MM.1S (cell line): ENCODE data around the gene FOXN3.

ENCODE experiments used
- EZH2phosphoT487 ChIP-seq: fragments of 300-600 bp; sonication (generic); IDR thresholded peaks from 2 replicates; pipeline ENCODE4 v1.6.1; 2018; ENCODE audit warnings: antibody characterized with exemption, low read length
- TF ChIP-seq, protein P1 (sequence below): fragments of 300-600 bp; sonication (generic); IDR thresholded peaks from 2 replicates; pipeline ENCODE4 v1.5.1; 2016; ENCODE audit warnings: antibody characterized with exemption, low read length, mixed read lengths

DNA sequence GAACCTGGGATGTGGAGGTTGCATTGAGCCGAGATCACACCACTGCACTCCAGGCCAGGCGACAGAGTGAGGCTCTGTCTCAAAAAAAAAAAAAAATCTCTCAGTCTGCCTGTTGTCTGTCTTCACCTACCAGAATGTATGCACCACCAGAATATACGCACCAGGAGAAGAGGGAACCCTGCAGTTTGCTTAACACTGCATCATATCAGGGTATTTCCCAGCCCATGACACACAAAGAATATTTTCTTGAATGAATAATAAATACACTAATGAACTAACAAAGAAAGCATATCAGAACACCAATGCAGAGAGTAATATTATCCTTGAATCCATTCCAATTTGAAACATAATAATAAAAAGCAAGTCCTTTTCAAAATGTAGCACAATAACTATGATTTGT, 44.2 kb upstream of the FOXN3 start:
- TF ChIP-seq, protein P1, sequence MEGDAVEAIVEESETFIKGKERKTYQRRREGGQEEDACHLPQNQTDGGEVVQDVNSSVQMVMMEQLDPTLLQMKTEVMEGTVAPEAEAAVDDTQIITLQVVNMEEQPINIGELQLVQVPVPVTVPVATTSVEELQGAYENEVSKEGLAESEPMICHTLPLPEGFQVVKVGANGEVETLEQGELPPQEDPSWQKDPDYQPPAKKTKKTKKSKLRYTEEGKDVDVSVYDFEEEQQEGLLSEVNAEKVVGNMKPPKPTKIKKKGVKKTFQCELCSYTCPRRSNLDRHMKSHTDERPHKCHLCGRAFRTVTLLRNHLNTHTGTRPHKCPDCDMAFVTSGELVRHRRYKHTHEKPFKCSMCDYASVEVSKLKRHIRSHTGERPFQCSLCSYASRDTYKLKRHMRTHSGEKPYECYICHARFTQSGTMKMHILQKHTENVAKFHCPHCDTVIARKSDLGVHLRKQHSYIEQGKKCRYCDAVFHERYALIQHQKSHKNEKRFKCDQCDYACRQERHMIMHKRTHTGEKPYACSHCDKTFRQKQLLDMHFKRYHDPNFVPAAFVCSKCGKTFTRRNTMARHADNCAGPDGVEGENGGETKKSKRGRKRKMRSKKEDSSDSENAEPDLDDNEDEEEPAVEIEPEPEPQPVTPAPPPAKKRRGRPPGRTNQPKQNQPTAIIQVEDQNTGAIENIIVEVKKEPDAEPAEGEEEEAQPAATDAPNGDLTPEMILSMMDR: no peak
- no peak for TF ChIP-seq EZH2phosphoT487
